ENCODE measurements around the gene MAPK10. TPM values are rescaled to one million over a fixed set of nuclear protein-coding genes. Genes with fewer than 3 reads are reported as not detected.

Gene MAPK10
- total RNA-seq, 2 experiments from 2014 or later = 0.28 to 0.36 TPM

DNA sequence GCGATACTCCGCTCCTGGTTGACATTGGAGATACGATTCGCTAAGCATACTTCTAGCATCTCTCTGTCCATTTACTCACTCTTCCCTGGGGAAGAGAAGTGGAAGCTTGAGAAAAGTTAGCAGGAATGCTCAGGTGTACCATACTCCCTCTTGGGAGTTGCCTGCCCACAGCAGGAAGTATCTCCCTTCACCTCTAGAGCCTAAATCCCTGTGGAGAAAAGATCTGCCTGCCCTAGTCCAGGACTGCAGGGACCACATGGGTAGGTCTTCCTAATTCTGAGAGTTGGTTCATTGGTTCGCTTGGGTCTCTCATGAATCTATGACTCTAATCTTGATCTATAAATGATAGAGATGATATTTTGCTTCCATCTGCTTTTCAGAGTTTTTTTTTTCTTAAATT is 26.3 kb upstream of the MAPK10 start:
- TF ChIP-seq, protein P1, sequence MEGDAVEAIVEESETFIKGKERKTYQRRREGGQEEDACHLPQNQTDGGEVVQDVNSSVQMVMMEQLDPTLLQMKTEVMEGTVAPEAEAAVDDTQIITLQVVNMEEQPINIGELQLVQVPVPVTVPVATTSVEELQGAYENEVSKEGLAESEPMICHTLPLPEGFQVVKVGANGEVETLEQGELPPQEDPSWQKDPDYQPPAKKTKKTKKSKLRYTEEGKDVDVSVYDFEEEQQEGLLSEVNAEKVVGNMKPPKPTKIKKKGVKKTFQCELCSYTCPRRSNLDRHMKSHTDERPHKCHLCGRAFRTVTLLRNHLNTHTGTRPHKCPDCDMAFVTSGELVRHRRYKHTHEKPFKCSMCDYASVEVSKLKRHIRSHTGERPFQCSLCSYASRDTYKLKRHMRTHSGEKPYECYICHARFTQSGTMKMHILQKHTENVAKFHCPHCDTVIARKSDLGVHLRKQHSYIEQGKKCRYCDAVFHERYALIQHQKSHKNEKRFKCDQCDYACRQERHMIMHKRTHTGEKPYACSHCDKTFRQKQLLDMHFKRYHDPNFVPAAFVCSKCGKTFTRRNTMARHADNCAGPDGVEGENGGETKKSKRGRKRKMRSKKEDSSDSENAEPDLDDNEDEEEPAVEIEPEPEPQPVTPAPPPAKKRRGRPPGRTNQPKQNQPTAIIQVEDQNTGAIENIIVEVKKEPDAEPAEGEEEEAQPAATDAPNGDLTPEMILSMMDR (IDR thresholded peaks at IDR 0.05) = no peak
- ChIA-PET CTCF (no interaction called here), POLR2A (no interaction called here)
- ATAC-seq (ENCODE audit: poor library complexity) (no peak), DNase-seq (no peak)
- Mint-ChIP-seq H3K27ac (no peak overlapping the region), H3K9me3 (no peaks in the 10 kb centered on the region), H3K4me1 (ENCODE audit: low read depth) (no peaks in the 10 kb centered on the region), H3K4me3 (no peak overlapping the region), H3K36me3 (ENCODE audit: low read depth) (no peaks in the 10 kb centered on the region), H3K27me3 (peaks cover 5% of the 10 kb centered on the region)
- intact Hi-C loops (cut with DNase I, micrococcal nuclease) = no loop called here
- Histone ChIP-seq H3K27ac (ENCODE audit: low read depth in 1 of 2, low read length in 2 of 2) (no peak overlapping the region), H3K36me3 (ENCODE audit: insufficient read depth, low read length) (no peaks in the 10 kb centered on the region), H3K4me3 (ENCODE audit: low read length) (no peak overlapping the region), H3K4me1 (ENCODE audit: insufficient read depth, low read length) (no peaks in the 10 kb centered on the region), H3K9me3 (ENCODE audit: control insufficient read depth in 1 of 2, insufficient read depth in 1 of 2, low read length in 2 of 2) (no peaks in the 10 kb centered on the region), H3K27me3 (ENCODE audit: control insufficient read depth in 1 of 2, insufficient read depth in 2 of 2, low read length in 2 of 2) (no peaks in the 10 kb centered on the region)

DNA sequence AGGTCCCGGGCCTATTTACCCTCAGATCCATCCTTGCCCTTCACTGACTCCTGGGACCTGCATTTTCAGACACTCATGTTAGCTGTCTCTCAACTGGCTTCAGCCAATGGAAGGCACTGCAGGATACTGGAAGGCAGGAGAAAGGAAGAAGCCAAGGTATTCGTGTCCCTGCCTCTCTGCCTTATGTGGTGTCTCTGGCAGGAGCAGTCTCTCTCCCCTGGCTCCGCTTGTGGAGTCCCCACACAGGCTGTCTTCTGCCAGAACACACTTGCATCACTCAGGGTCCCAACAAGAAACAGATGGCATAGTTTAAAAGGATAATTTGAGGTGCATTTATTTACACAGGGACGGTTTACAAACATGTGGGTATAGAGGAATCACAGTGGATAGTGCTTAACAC is 21.6 kb upstream of the MAPK10 start:
- no peak for DNase-seq

DNA sequence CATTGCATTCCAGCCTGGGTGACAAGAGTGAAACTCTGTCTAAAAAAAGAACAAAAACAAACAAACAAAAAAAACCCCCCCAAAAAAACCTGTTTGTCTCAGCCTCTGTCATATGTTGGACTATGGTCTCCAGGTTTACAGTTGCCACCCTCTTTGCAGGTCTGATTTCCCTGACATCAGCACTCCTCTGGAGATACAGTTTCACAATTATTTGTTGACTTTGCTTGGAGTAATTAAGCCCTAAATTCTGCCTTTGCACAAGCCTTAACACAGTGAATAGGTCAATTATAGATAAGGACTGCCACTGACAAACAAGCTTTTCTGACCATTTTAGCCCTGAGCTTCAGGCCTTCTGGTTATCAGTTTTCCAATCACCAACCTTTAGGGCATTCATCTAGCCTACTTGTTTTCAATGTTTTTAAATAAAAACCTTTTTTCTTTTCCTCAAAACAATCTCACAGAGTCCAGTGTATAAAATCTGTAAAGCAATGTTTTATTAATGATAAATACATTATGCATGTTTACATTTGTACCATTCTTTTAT is 20.4 kb upstream of the MAPK10 start:
- Mint-ChIP-seq H3K36me3 (ENCODE audit: low read depth) (no peaks in the 10 kb centered on the region), H3K9me3 (no peaks in the 10 kb centered on the region), H3K27me3 (no peaks in the 10 kb centered on the region), H3K4me3 (no peak overlapping the region), H3K27ac (no peak overlapping the region), H3K4me1 (ENCODE audit: low read depth) (no peaks in the 10 kb centered on the region)
- no peak overlapping the region for H3K4me3 ChIP-seq (ENCODE audit: low read length)
- TF ChIP-seq, protein P1 (IDR thresholded peaks at IDR 0.05) = no peak
- no peaks in the 10 kb centered on the region for H3K27me3 ChIP-seq (ENCODE audit: control insufficient read depth in 1 of 2, insufficient read depth in 2 of 2, low read length in 2 of 2)
- CTCF ChIA-PET = no interaction called here
- H3K9me3 ChIP-seq (ENCODE audit: control insufficient read depth in 1 of 2, insufficient read depth in 1 of 2, low read length in 2 of 2) = no peaks in the 10 kb centered on the region
- H3K27ac ChIP-seq (ENCODE audit: low read depth in 1 of 2, low read length in 2 of 2) = no peak overlapping the region
- POLR2A ChIA-PET = no interaction called here
- no peaks in the 10 kb centered on the region for H3K36me3 ChIP-seq (ENCODE audit: insufficient read depth, low read length)
- intact Hi-C loops (cut with DNase I, micrococcal nuclease) = no loop called here
- DNase-seq (no peak), ATAC-seq (ENCODE audit: poor library complexity) (no peak)
- H3K4me1 ChIP-seq (ENCODE audit: insufficient read depth, low read length) = no peaks in the 10 kb centered on the region

More for the DNA sequence above, 21.6 kb upstream of the MAPK10 start:
- Mint-ChIP-seq H3K4me3 (no peak overlapping the region), H3K27me3 (no peaks in the 10 kb centered on the region), H3K9me3 (no peaks in the 10 kb centered on the region), H3K36me3 (ENCODE audit: low read depth) (no peaks in the 10 kb centered on the region), H3K4me1 (ENCODE audit: low read depth) (no peaks in the 10 kb centered on the region), H3K27ac (no peak overlapping the region)
- H3K4me3 ChIP-seq (ENCODE audit: low read length) = no peak overlapping the region
- intact Hi-C loops (cut with DNase I, micrococcal nuclease) = no loop called here
- H3K27me3 ChIP-seq (ENCODE audit: control insufficient read depth in 1 of 2, insufficient read depth in 2 of 2, low read length in 2 of 2) = no peaks in the 10 kb centered on the region
- CTCF ChIA-PET = no interaction called here
- H3K36me3 ChIP-seq (ENCODE audit: insufficient read depth, low read length) = no peaks in the 10 kb centered on the region
- no peak overlapping the region for H3K27ac ChIP-seq (ENCODE audit: low read depth in 1 of 2, low read length in 2 of 2)
- POLR2A ChIA-PET = no interaction called here
- no peaks in the 10 kb centered on the region for H3K9me3 ChIP-seq (ENCODE audit: control insufficient read depth in 1 of 2, insufficient read depth in 1 of 2, low read length in 2 of 2)
- no peak for ATAC-seq (ENCODE audit: poor library complexity)
- no peaks in the 10 kb centered on the region for H3K4me1 ChIP-seq (ENCODE audit: insufficient read depth, low read length)
- TF ChIP-seq, protein P1 (IDR thresholded peaks at IDR 0.05) = no peak
